ENCODE measurements around the gene HOMER2.

HOMER2 gene

DNA sequence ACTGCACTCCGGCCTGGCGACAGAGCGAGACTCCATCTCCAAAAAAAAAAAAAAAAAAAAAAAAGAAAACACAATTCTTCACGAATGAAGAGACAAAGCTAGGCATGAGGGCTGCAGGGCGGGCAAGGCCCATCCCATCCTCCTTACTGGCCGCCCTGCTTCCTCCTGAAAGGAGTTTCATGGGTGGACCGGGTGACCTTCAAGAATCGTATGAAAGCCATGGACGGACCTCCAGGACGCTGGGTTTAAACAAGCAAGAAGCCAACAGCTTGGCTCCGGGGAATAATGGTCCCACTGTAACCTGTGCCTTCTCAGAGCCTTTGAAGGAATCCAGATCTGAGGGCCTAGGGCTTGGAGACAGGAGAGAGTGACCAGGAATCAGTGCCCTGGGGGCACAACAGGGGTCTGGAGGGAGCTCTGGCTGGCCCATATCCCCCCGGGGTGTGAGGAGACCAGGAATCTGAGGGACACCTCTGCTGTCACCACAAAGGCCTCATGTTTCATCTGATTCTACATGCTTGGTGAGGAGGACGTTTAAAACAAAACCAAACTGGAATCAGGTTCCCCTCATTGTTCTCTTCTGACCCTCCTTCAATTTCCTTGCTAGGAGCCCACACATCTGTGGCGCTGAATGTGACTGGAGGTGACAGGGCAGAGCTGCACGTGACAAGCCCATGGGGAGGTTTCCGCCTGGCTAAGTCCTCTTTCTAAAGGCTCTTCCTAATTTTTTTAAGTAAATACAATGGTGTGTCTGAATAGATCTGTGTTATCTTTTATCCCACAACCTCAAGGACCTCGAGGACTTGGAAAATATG is 97.0 kb downstream of the HOMER2 start:
- no peak for DNase-seq

DNA sequence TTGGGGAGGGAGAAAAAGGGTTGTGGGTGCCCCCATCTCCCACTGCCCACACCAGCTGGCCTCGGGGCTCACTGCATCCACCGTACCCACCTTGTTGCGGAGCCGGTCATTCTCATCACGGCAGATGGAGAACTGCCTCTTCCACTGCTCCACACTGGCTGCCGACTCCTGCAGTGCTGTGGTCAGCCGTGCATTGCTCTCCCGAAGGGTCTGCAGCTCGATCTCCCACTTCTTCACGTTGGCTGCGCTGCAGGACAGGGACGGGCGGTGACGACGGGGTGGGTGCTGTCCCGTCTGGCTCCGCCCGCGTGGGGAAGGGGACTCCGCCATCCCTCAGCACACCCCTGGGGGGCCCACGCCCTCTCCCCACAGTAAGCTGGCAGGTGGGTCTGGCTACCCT is 98.0 kb downstream of the HOMER2 start:
- no peak for DNase-seq

DNA sequence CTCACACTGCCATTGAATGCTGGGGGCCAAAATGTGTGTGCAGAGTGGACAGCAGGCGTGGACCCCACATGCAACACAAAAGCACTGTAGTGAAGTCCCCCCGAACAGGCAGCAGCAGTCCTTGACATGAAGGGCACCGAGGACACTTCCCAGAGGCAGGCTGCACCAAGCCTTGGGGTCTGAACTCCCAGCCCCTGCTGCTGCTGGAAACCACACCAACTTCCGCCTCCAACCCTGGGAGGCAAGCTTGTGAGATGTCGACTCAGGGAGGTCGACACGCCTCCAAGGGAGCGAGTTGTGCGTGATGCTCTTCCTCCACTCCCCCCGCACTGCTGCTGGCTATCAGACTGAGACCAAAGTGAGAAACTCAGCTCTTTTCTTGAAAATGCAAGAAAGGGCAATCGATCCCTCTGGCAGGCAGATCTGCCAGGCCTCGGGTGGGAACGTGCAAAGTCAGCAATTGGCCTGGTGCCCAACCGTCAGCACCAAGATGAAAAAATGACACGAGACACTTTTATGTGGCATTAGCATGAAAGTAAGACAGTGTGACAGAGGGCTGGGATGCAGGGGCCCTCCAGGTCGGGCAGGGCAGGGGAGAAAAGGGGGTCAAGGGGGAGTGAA is 99.5 kb downstream of the HOMER2 start:
- DNase-seq: peak; percentile 62

DNA sequence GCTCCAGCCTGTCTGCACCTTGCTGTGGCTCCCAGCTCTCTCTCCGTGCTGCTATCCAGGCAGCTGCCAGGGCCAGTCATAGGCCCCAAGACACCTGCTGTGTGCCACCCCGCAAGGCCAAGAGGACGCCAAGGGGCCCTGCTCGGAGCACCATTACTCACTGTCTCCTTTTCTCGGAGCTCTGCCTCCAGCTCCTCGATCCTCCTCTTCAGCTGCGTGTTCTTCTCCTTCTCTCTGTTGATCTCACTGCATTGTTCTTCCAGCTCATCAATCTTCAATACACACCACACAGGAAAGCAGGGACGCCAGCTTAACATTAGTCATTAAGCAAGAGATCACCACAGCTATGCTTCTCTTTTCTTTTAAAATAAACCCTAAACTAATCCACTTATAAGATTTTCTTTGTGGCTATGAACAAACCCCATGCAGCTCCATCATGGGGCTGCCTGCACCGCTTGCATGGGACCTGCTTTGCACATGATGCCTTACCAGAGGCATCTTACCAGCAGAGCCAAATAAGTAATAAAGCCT is 100.5 kb downstream of the HOMER2 start:
- no peak for DNase-seq

DNA sequence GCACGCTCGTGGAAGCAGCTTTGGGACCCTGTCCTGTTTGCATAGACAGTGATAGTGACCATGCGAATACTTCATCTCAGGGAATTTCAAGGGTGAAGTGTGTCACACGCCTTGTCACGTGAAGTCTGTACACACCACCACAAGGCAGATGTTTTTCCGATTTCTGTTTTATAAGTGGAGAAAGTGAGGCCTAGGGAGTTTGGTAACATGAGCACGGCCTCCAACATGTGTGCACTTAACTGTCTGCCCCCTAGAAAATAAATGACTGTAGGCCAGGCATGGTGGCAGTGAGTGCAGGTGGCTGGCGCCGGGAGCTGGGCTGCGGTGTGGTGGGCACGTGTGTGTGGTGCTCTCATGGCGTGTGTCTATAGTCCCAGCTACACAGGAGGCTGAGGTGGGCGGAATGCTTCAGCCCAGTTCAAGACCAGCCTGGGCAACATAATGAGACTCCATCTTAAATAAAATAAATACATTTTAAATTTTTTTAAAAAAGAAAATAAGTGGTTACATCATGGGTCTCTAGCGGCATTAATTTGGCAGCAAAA is 101.1 kb downstream of the HOMER2 start:
- DNase-seq: no peak

DNA sequence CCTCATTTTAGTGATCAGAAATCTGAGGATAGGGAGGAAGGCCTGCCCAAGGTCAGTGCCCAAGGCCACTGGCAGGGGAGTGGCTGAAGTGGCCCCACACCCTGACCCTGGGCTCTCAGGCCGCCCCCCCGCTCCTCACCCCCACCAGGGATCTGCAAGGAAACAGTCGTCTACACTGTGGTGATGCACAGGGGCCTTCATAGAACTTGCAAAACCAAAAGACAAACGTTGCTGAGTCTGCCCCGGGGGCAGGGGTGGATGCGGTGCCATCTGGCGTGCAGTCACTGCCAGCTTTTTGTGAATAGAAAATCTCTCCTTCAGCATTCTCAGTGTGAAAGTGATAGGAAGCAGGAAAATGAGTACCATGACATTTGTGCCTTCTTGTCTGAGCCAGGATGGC is 101.8 kb downstream of the HOMER2 start:
- DNase-seq: no peak

DNA sequence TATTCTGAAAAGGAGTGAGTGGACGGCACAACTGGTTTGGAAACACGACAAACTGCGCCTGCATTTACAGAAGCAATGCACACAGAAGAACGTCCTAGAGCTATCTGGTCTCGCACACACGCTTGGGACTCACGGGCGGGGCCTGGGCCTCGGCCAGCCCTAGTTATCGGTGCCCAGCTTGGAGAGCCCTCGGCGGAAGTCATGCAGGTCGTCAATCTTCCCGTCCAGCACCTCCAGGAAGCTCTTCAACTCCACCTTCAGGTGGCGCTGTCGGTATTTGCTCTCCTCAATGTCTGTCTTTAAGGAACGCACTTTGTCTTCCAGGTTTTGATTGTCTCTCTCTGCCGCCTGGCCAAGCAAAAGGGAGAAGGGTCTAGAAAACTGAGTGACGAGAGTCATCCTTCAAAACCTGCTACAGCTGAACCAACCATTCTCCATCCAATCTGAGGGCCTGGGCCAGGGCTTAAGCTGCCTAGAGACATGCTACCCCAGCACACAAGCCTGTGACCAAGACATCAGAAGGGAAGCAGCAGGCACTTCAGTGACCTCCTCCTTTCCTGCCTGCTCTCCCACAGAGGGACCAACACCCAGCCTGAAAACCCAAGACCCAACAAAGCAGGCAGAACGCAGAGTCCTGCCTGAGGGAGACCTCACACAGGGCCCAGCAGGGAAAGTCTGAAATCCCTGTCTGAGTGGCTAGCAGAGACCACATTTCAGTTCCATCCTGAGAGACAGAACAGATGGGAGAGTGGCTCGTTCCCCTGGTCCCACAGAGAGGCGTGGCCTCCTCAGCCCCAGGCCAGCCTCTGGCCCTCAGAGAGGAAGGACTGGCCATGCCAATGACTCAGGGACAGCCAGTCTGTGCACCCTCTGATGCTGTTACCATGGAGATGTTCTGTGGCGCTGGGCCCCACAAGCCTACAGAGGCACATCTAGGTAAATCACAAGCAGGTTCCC is 102.7 kb downstream of the HOMER2 start:
- peak; percentile 17 for DNase-seq

DNA sequence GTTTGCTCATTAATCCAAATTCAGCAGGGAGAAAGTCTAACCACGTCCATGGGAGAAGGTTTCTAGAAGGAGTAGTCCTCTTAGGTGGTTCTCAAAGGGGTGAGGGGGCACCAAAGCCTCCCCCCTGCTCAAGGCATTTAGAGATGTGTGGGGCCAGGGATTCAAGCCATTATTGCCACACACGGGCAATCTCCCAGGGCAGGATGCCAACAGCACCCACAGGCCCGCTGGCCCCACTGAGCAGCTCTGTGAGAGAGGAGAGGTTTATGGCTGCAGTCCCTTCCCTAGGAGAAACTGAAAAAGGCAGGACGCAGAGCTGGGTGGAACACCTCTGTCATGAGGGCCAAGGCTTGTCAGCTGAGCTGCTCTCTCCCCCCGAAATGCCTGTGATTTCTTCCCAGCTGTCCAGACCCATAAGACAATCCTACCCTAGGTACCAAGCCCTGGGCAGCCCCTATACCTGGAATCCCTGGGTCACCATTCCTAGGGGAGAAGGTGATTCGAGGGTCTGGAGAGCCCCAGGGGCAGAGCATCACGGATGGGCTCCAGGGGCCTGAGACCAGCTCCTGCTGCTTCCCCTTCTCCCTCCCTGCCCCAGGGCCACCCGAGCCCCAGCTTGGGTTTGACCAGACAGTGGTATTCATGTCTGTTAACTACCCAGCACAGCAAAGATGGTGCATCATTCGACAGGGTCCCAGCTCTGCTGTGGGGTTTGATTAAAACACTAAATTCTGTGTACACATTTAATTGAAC is 104.1 kb downstream of the HOMER2 start:
- no peak for DNase-seq

DNA sequence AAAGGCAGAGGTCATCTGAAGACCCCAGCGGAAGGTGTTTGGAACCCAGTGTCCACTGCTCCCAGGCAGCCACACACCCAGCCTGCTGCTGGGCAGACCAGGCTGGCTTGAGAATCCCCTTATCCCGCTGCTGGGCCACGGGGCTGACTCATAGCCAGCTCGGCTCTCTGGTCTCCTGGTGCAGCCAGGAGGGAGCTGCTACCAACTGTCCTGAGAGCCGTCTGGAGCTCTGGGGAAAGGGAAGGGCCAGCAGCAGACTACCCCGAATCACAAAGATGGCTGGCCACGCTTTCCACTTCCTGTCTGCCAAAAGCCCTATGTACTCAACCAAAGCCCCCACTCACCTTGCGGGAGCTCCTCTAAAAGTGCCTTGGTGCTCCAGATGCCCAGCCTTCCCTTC is 104.8 kb downstream of the HOMER2 start:
- no peak for DNase-seq

DNA sequence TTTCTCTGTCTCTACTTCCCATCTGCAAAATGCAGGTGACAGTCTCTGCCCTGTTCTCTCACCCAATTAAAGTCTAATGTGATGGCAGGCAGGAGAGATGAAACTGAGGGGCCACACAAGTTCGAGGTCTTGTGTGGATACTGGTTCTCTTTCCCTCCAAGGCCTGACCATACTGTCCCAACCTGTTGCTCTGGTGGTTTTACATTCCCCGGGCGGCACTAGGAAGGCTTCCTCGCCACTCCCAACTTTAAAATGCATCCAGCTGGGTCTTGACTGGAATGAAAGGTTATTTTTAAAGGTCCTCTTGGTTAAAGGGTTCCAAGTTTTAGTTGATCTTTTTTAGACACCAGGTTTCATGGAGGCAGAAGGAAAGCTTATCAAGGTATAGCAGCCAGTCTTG is 105.9 kb downstream of the HOMER2 start:
- no peak for DNase-seq

DNA sequence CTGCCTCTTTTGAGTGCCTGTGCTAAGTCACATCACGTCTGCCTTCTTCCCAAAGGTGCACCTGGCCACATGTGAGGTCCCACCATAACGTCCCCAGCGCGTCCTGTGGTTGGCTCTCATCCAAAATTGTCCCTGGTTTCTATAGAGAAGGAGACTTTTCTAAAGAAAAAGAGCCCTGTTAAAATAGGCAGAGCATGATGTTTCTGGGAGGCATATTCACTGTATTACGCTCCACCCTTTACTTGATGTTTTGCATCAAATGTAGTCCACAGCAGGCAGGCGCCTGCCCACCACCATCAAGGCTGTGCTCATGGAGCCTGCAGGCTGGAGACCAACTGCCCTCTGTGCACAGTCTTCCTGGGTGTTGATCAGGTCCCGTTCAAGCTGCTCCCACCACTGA is 106.8 kb downstream of the HOMER2 start:
- no peak for DNase-seq

DNA sequence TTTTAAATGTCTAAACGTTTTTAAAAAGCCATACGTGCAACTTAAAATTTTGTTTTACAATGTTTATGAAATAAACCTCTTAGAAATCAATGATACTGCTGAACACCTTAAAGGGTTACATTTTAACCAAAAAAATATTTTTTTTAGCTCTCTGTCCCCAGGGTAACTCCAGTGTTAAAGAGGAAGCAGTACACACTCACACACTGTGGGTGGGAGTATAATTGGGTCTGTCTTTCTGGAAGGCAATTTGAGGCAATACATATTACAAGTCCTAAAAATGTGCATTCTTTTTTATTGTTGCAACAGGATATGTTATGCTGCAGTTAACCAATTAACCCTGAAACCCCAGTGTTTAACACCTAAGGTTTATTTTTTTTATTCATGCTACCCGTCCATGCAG is 109.0 kb downstream of the HOMER2 start:
- DNase-seq: no peak

DNA sequence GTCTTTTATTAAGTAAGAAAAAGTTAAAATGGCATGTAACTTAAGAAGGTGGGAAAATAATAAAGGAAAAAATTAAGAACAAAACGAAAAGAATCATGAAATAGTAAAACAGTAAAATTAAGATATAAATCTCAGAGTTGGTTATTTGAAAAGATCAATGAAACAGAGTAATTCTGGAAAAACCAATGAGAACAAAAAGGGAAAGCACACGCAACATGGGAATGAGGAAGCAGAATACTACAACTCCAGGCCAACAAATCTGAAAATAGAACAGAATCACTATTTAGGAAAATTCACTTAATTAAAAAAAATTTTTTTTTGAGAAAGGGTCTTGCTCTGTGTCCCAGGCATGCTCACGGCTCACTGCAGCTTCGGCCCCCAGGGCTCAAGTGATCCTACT is 112.4 kb downstream of the HOMER2 start:
- no peak for DNase-seq

DNA sequence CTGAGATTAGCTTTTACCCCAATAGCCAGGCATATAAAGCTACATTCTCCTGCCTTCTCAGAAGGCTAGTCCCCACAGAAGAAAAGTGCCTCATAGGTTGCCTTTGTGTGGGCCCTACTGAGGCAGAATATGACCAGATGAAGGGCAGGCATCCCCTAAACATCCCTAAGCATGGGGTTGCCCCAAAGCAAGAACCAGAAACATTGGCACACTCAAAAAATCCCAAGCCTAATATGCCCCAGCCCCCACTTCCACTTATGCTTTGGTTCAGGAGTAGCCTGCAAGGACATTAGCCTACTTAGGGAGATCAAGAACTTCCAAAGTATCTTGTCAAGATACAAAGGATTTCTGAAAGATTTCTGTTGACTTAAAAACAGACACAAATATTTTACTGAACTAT is 113.4 kb downstream of the HOMER2 start:
- DNase-seq: no peak

DNA sequence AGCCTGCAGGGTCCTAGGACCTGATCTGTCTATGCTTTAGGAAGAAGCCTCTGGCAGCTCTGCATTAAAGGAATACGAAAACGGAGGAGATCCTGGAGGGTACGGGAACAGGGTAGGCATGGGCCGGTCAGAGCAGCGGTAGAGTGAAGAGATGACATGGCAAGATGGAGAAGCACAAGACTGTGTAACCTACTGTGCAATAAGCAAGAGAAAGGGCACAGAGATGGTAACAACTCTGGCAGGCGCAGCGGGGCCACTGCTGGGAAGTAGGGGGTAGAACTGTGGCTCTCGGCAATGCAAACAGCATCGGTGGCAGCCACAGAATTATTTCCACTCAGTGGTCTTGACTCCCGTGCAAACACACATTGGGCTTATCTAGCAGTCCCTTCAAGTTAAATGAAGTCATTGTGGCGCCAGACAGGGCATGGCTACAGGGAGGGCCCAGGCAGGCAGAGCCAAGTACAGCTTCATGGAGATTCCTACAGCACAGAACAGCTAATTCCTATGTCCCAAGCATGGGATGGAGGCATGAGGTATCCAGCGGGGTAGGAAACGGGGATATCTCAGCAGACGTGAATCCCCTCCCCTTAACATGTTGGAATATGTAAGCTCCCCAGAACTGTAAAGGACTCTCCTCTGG is 114.3 kb downstream of the HOMER2 start:
- no peak for DNase-seq

DNA sequence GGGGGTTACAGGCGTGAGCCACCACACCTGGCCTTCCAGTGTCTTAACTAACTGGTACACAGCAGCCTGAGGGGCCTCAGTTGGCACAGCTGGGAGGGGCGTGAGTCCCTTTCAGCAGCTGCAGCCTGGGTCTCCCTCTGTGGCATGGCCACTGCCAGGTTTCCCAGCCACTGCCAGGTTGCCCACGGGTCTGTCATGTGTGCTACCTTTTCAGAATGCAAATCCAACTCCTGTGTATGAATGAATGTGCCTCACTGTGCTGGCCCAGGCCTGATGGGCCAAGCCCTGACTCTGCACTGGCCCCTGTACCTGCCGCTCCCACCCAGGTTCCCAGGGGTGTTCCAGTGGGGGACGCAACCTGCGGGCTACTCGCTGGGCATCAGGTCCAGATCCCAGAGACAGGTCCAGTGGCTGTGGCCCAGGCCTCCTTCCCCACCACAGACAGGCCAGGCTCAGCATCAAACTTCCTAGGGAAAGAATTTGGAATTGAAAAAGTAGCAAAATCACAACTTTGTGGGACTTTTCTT is 117.1 kb downstream of the HOMER2 start:
- no peak for DNase-seq

DNA sequence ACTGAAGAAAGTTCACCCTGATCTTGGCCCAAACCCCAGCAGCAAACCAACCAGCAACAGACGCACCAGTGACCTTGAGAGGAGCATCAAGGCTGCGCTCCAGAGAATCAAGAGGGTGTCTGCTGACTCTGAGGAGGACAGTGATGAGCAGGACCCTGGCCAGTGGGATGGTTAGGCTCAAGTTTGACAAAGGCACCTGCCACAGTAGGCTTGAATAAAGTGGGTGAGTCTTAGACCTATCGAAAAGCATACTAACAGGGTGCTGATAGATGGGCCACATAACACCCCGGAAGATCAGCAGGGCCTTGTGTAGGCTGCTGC is 119.2 kb downstream of the HOMER2 start:
- DNase-seq: no peak

DNA sequence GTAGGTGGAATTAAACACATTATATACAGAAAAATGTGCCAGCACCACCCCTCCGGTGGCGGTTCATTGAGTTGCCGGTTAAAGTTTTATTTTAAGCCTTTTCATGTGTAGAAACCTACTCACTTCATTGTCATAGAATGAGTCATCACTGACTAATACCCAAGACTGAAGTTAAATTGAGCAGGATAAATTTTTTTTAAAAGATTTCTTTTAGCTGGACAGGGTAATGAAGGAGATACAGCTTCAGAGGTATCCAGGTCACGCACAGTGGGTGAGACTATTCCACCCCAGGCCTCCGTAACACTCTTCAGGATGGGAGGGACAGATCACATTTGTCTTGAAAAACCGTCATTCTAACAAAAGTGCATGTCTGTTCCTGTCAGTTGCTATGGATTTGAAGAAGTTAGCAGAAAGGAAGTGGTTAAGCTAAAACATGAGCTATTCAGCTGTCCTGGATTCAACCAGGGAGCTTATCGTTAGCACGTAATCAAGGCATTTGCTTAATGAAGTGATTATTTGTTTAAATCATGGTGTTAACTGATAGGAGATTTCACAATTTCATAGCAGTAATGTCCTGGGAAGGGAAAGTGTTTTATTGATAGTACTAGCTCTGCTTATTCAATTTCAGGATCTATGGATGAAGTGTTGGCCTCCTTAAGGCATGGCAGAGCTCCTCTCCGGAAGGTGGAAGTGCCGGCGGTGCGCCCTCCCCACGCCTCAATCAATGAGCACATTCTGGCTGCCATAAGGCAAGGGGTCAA is 119.7 kb downstream of the HOMER2 start:
- DNase-seq: no peak

DNA sequence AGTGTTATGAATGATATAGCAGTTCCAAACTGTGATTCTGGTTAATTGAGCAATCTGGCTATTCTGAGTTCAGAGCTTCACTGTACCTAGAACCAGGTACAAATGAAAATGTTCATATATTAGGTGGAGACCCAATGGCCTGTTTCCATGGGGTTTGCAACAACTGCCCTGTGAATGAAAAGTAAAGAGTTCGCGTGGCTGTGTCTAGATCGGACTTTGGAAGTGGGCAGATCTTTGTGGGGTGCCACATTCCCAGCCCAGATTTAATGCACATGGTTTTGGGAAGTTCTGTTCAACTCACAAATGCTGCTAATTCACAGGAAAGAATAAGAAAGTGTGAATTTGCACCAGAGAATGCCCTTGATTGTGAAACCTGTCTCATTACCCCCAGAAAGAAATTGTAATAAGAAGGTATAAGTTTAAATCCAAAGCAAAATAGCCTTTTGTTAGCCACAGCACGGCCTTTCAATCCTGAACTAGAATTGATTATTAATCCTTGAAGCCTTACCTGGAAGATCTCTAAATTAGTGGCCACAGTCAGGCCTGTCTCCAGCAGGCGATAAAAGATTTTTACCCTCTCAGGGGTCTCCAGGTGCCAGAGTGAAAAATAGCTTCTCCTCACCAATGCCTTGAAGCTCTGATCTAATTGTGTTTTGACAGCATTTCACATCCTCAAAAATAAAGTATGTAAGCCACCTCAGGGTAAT is 120.5 kb downstream of the HOMER2 start:
- no peak for DNase-seq

Data from RPMI8226 (cell line).